Lung (tissue), 12 donors: ENCODE results near the gene GAK. TPM values are rescaled to one million over a fixed set of nuclear protein-coding genes. Genes with fewer than 3 reads are reported as not detected.

Source experiments
- ATAC-seq: fragments of 200-7000 bp; cut with Tn5 transposase; one replicate; pipeline ENCODE4 v1.9.1; 2020; ENCODE audit warnings: moderate number of reproducible peaks; ENCODE audit not compliant: insufficient read depth, low FRiP score
- DNase-seq, 3 donors: peaks; one replicate each; pipeline ENCODE4 v3.0.0-alpha.2; 2013 to 2017
- H3K27ac ChIP-seq, 2 donors: one replicate each; pipeline ENCODE4 v1.5.1; 2013; ENCODE audit warnings: mild to moderate bottlenecking in 2 of 2, moderate library complexity in 2 of 2, control low read depth in 1 of 2, inconsistent platforms in 1 of 2, low read depth in 1 of 2, low read length in 1 of 2
- H3K27me3 ChIP-seq, 3 donors: one replicate each; pipeline ENCODE4 v1.5.1; 2013; ENCODE audit warnings: low read length in 2 of 3; ENCODE audit not compliant: control insufficient read depth in 3 of 3, insufficient read depth in 3 of 3
- H3K36me3 ChIP-seq, 4 donors: one replicate each; pipeline ENCODE4 v1.5.1; 2013; ENCODE audit warnings: low read length in 4 of 4, mild to moderate bottlenecking in 1 of 4, moderate library complexity in 1 of 4; ENCODE audit not compliant: control insufficient read depth in 4 of 4, insufficient read depth in 4 of 4
- H3K4me1 ChIP-seq, 5 donors: one replicate each; pipeline ENCODE4 v1.5.1; 2013; ENCODE audit warnings: low read length in 5 of 5, mild to moderate bottlenecking in 2 of 5, moderate library complexity in 1 of 5; ENCODE audit not compliant: control insufficient read depth in 5 of 5, insufficient read depth in 5 of 5
- H3K4me3 ChIP-seq: one replicate; pipeline ENCODE4 v1.5.1; 2013; ENCODE audit warnings: mild to moderate bottlenecking, control low read depth, moderate library complexity
- H3K9ac ChIP-seq, 2 donors: one replicate each; pipeline ENCODE4 v1.5.1; 2013; ENCODE audit warnings: low read length in 2 of 2, control low read depth in 1 of 2; ENCODE audit not compliant: insufficient read depth in 1 of 2
- H3K9me3 ChIP-seq, 4 donors: one replicate each; pipeline ENCODE4 v1.5.1; 2013; ENCODE audit warnings: low read length in 3 of 4, mild to moderate bottlenecking in 1 of 4, moderate library complexity in 1 of 4; ENCODE audit not compliant: control insufficient read depth in 4 of 4, insufficient read depth in 3 of 4
- CTCF ChIP-seq: IDR thresholded peaks from 2 replicates; pipeline ENCODE4 v1.5.1; 2012; ENCODE audit warnings: mild to moderate bottlenecking; ENCODE audit errors: control extremely low read depth, extremely low read depth
- WGBS, 2 donors: extraction: QIAGEN DNeasy Blood & Tissue Kit; methylation state at CpG; one replicate each; pipeline ENCODE4 v1.1.7; 2013; 5-methylcytosine and 5-hydroxymethylcytosine counted together
- polyA plus RNA-seq, 2 donors: library from polyadenylated mRNA; stranded (reverse); fragments of 200-250 nt; gene quantifications; one replicate each; pipeline ENCODE4 v1.2.1, GENCODE V29; 2013
- total RNA-seq, 2 donors: library from RNA; depleted of rRNA in 1 of 2; stranded (reverse); fragments of >200 nt in 1 of 2; gene quantifications; one replicate each; pipeline ENCODE4 v1.2.1, GENCODE V29; 2014 to 2021
- donor health status: control.
- donor health status: control.
- donor health status: Bipolar disorder and iron deficiency.
- donor health status: healthy.
- donor health status: DM: yes; HTN: yes; CAD: no.

The GAK gene
- total and polyA plus RNA-seq, 4 donors, result 101 to 178 (median 137) TPM

- 91 to 97% methylated on average over 28 of the region's 28 CpGs for WGBS, 2 donors
- DNase-seq, result no peak
- Histone ChIP-seq H3K9ac (no peak overlapping the region), H3K27ac (no peak overlapping the region), H3K4me3 (no peak overlapping the region), H3K36me3 (peaks cover 25 to 86% (median 38%) of the 10 kb centered on the region in 4 donors), H3K9me3 (peaks cover 0 to 4% (median 1%) of the 10 kb centered on the region in 4 donors), H3K27me3 (no peaks in the 10 kb centered on the region), H3K4me1 (no peaks in the 10 kb centered on the region)
- ATAC-seq, result no peak
- TF ChIP-seq CTCF, result no peak
Observed at GRCh38 chr4:866761-867390, 65.2 kb downstream of the GAK start.

GRCh38 chr4:866068-866760 lies 65.9 kb downstream of the GAK start:
- no peaks in the 10 kb centered on the region for H3K4me1 ChIP-seq
- DNase-seq (no peak), ATAC-seq (no peak)

GRCh38 chr4:865572-865971 lies 66.5 kb downstream of the GAK start:
- Histone ChIP-seq H3K36me3 (peaks cover 25 to 85% (median 42%) of the 10 kb centered on the region in 4 donors), H3K4me1 (no peaks in the 10 kb centered on the region), H3K4me3 (no peak overlapping the region), H3K9ac (no peak overlapping the region), H3K27ac (no peak overlapping the region), H3K27me3 (no peaks in the 10 kb centered on the region), H3K9me3 (peaks cover 0 to 4% (median 1%) of the 10 kb centered on the region in 4 donors)
- WGBS, 2 donors, result 96 to 97% methylated on average over 17 to 18 of the region's 18 CpGs
- DNase-seq (no peak), ATAC-seq (no peak)
- no peak for TF ChIP-seq CTCF

More at GRCh38 chr4:866068-866760, 65.9 kb downstream of the GAK start:
- no peak overlapping the region for H3K4me3 ChIP-seq
- H3K9me3 ChIP-seq, result peaks cover 0 to 4% (median 1%) of the 10 kb centered on the region in 4 donors
- H3K27ac ChIP-seq, result no peak overlapping the region
- no peak for TF ChIP-seq CTCF
- H3K27me3 ChIP-seq, result no peaks in the 10 kb centered on the region
- peaks cover 25 to 85% (median 43%) of the 10 kb centered on the region in 4 donors for H3K36me3 ChIP-seq
- no peak overlapping the region for H3K9ac ChIP-seq
- 94 to 95% methylated on average over 21 to 24 of the region's 24 CpGs for WGBS, 2 donors
